K562 (cell line): ENCODE data around the gene RTBDN. TPM values are rescaled to one million over a fixed set of nuclear protein-coding genes. Genes with fewer than 3 reads are reported as not detected.

ENCODE experiments used
- ATAC-seq: fragments of 200-7000 bp; cut with Tn5 transposase; 3 replicates; pipeline ENCODE4 v1.9.1; 2020; ENCODE audit warnings: moderate library complexity
- BruUV-seq: library from RNA; stranded (reverse); fragments of 400-500 nt; replicated peaks from 2 replicates; lab custom pipeline; 2021; lab: Mats Ljungman, UMichigan
- CTCF ChIA-PET: fragments of 300-600 bp; formaldehyde crosslinking; extraction: SDS; loops from one replicate; lab custom pipeline; 2021; ENCODE audit warnings: low intra/inter-chr PET ratio; lab: Yijun Ruan, JAX
- POLR2A ChIA-PET: fragments of 300-600, 350-650 bp; sonication (Branson Sonifier 250); formaldehyde crosslinking; extraction: SDS; loops from one replicate; lab custom pipeline; 2021; ENCODE audit warnings: antibody characterized with exemption, inconsistent platforms; lab: Yijun Ruan, JAX
- DNase-seq, 4 experiments: peaks; one replicate each; pipeline versions ENCODE4 v3.0.0 to v3.0.0-alpha.2; 2011 to 2018; ENCODE audit warnings: low spot score in 3 of 4, mixed read lengths in 3 of 4; ENCODE audit errors: extremely low read depth in 1 of 4
- FAIRE-seq: peaks from 2 replicates; lab custom pipeline; 2011; peaks lifted over from hg19 to GRCh38; lab: Jason Lieb, UNC
- H2AFZ ChIP-seq: 2 replicates; pipeline ENCODE4 v1.6.0; 2011; ENCODE audit warnings: low read depth, low read length, control low read depth, inconsistent platforms
- H3K27ac ChIP-seq: fragments of 200-600 bp; 3 replicates; pipeline ENCODE4 v1.8.0; 2011; ENCODE audit warnings: low read depth, mild to moderate bottlenecking, control low read depth, inconsistent platforms, low read length, moderate library complexity, mixed read lengths; ENCODE audit errors: extremely low read depth
- H3K27me3 ChIP-seq, 2 experiments: fragments of 300-600 bp in 1 of 2; 2 replicates in 1 of 2; 3 replicates in 1 of 2; pipeline versions ENCODE4 v1.6.0 to v1.8.0; 2011; ENCODE audit warnings: inconsistent platforms in 2 of 2, low read length in 2 of 2, mild to moderate bottlenecking in 1 of 2, mixed read lengths in 1 of 2, moderate library complexity in 1 of 2; ENCODE audit not compliant: control insufficient read depth in 2 of 2, insufficient read depth in 2 of 2
- H3K36me3 ChIP-seq: fragments of 300-600 bp; 3 replicates; pipeline ENCODE4 v1.8.0; 2011; ENCODE audit warnings: mild to moderate bottlenecking, low read length, inconsistent platforms; ENCODE audit not compliant: control insufficient read depth, insufficient read depth
- H3K4me1 ChIP-seq, 2 experiments: fragments of 200-600 bp in 1 of 2; replicated peaks in 1 of 2; 2 replicates in 1 of 2; 3 replicates in 1 of 2; pipeline versions ENCODE4 v1.5.1 to v1.8.0; 2011; ENCODE audit warnings: inconsistent platforms in 2 of 2, low read length in 2 of 2, mild to moderate bottlenecking in 1 of 2, mixed read lengths in 1 of 2, moderate library complexity in 1 of 2; ENCODE audit not compliant: control insufficient read depth in 2 of 2, insufficient read depth in 2 of 2
- H3K4me2 ChIP-seq: 2 replicates; pipeline ENCODE4 v1.6.1; 2011; ENCODE audit warnings: low read length, control low read depth, inconsistent platforms, mixed read lengths; ENCODE audit not compliant: insufficient read depth
- H3K4me3 ChIP-seq: fragments of 200-600 bp; sonication (generic), shearing (Covaris generic); 2 replicates; pipeline ENCODE4 v1.5.1; 2016; ENCODE audit warnings: control low read depth, inconsistent platforms
- H3K79me2 ChIP-seq: fragments of 200-600 bp; 3 replicates; pipeline ENCODE4 v1.8.0; 2011; ENCODE audit warnings: low read length, inconsistent platforms; ENCODE audit not compliant: control insufficient read depth, insufficient read depth
- H3K9ac ChIP-seq, 2 experiments: 2 replicates each; pipeline versions ENCODE4 v1.6.0 to v1.6.1; 2011; ENCODE audit warnings: low read depth in 2 of 2, low read length in 2 of 2, control low read depth in 1 of 2, inconsistent platforms in 1 of 2, mild to moderate bottlenecking in 1 of 2, mixed read lengths in 1 of 2; ENCODE audit not compliant: insufficient read depth in 1 of 2
- H3K9me1 ChIP-seq: one replicate; pipeline ENCODE4 v1.6.0; 2011; ENCODE audit warnings: inconsistent platforms, mild to moderate bottlenecking, low read length, moderate library complexity; ENCODE audit not compliant: control insufficient read depth, insufficient read depth
- H3K9me3 ChIP-seq: replicated peaks from 2 replicates; pipeline ENCODE4 v1.5.1; 2011; ENCODE audit warnings: low read depth, low read length, inconsistent platforms; ENCODE audit not compliant: control insufficient read depth, insufficient read depth
- H4K20me1 ChIP-seq: replicated peaks from 2 replicates; pipeline ENCODE4 v1.6.1; 2011; ENCODE audit warnings: low read length, inconsistent platforms, mixed read lengths; ENCODE audit not compliant: control insufficient read depth, insufficient read depth
- CHD2 ChIP-seq: IDR thresholded peaks from 2 replicates; pipeline ENCODE4 v1.6.1; 2011; ENCODE audit warnings: low read depth, low read length
- HNRNPL ChIP-seq: fragments of 200-400 bp; formaldehyde crosslinking; IDR thresholded peaks from 2 replicates; pipeline ENCODE4 v1.6.1; 2017; ENCODE audit warnings: low read depth, mild to moderate bottlenecking, low read length
- KLF1 ChIP-seq: fragments of 450-650 bp; IDR thresholded peaks from 2 replicates; pipeline ENCODE4 v1.6.1; 2016; ENCODE audit warnings: missing genetic modification characterization, missing compliant biosample characterization
- MAZ ChIP-seq, 2 experiments: fragments of 450-650 bp in 1 of 2; sonication (generic) in 1 of 2; formaldehyde crosslinking; IDR thresholded peaks in 1 of 2; conservative IDR thresholded peaks in 1 of 2; 2 replicates each; pipeline versions ENCODE4 v1.4.0 to v1.5.0; 2020; ENCODE audit warnings: mild to moderate bottlenecking in 1 of 2, missing genetic modification reagents in 1 of 2
- NFIC ChIP-seq: fragments of 450-650 bp; IDR thresholded peaks from 2 replicates; pipeline ENCODE4 v1.6.1; 2017; ENCODE audit warnings: mild to moderate bottlenecking, inconsistent platforms
- RAD21 ChIP-seq, 2 experiments: fragments of 250-450 bp in 1 of 2; fragments of 450-650 bp in 1 of 2; sonication (Bioruptor Pico) in 1 of 2; formaldehyde crosslinking in 1 of 2; IDR thresholded peaks in 1 of 2; conservative IDR thresholded peaks in 1 of 2; 2 replicates each; pipeline versions ENCODE4 v1.4.0 to v1.8.0; 2020 to 2022; ENCODE audit warnings: mild to moderate bottlenecking in 2 of 2, moderate library complexity in 1 of 2
- RBM25 ChIP-seq: fragments of 200-400 bp; formaldehyde crosslinking; IDR thresholded peaks from 2 replicates; pipeline ENCODE4 v1.6.1; 2018; ENCODE audit warnings: low read length, low read depth, moderate library complexity; ENCODE audit not compliant: severe bottlenecking
- ZNF766 ChIP-seq: fragments of 200-800 bp; sonication (Bioruptor generic); conservative IDR thresholded peaks from 2 replicates; pipeline ENCODE4 v1.6.1; 2016; ENCODE audit warnings: missing genetic modification characterization, missing compliant biosample characterization
- ZNF77 ChIP-seq: fragments of 250-450 bp; sonication (Bioruptor Pico); IDR thresholded peaks from 2 replicates; pipeline ENCODE4 v1.5.0; 2020
- WGBS: fragments of 100-300 bp; shearing (Covaris generic); methylation state at CpG from one replicate; pipeline ENCODE4 v1.1.6; 2016; ENCODE audit warnings: low coverage, mixed read lengths; ENCODE audit not compliant: insufficient coverage; ENCODE audit errors: missing lambda C conversion rate; 5-methylcytosine and 5-hydroxymethylcytosine counted together
- in situ Hi-C: fragments of 300-500 bp; cut with MboI; formaldehyde crosslinking; loops from 4 replicates; pipeline ENCODE4 v1.15.0; 2018; ENCODE audit warnings: inconsistent platforms, mixed read lengths
- intact Hi-C: fragments of 100-400 bp; cut with micrococcal nuclease; formaldehyde crosslinking; loops from 2 replicates; pipeline ENCODE4 v1.14.2; 2022
- polyA plus RNA-seq, 8 experiments: library from polyadenylated mRNA; depleted of rRNA in 4 of 8; stranded (reverse) in 5 of 8; unstranded in 3 of 8; fragments of >200 nt; fragmentation: Nextera tagmentation in 2 of 8; fragmentation: Illumina TruSeq in 1 of 8; extraction: Ambion mirVana in 2 of 8; extraction: Trizol in 1 of 8; gene quantifications; 2 replicates each; pipeline versions ENCODE4 v1.2.1 to v1.2.3, GENCODE V29; 2011 to 2014; ENCODE audit warnings: inconsistent platforms in 1 of 8, missing spikeins in 1 of 8
- total RNA-seq, 7 experiments: library from RNA; depleted of rRNA in 6 of 7; stranded (reverse); fragments of >200 nt in 6 of 7; fragmentation: Illumina TruSeq in 2 of 7; extraction: Trizol in 2 of 7; gene quantifications; 2 replicates each; pipeline versions ENCODE4 v1.2.1 to v1.2.3, GENCODE V29; 2011 to 2021; ENCODE audit warnings: low replicate concordance in 1 of 7
- TF ChIP-seq, protein P1 (sequence below), 3 experiments: IDR thresholded peaks in 2 of 3; conservative IDR thresholded peaks in 1 of 3; 2 replicates each; pipeline ENCODE4 v1.5.1; 2011 to 2012; ENCODE audit warnings: low read length in 3 of 3, mild to moderate bottlenecking in 3 of 3, control low read depth in 2 of 3, improper control_type of control experiment in 1 of 3, inconsistent platforms in 1 of 3, low read depth in 1 of 3, mixed read lengths in 1 of 3, moderate library complexity in 1 of 3; ENCODE audit not compliant: insufficient read depth in 2 of 3

RTBDN gene
- total and polyA plus RNA-seq, 9 of the 15 experiments (the other 6 are each of a cell fraction or from before 2014, with no cell fraction given) = 0.20 to 2.3 (median 0.72) TPM; not detected in 1

DNA sequence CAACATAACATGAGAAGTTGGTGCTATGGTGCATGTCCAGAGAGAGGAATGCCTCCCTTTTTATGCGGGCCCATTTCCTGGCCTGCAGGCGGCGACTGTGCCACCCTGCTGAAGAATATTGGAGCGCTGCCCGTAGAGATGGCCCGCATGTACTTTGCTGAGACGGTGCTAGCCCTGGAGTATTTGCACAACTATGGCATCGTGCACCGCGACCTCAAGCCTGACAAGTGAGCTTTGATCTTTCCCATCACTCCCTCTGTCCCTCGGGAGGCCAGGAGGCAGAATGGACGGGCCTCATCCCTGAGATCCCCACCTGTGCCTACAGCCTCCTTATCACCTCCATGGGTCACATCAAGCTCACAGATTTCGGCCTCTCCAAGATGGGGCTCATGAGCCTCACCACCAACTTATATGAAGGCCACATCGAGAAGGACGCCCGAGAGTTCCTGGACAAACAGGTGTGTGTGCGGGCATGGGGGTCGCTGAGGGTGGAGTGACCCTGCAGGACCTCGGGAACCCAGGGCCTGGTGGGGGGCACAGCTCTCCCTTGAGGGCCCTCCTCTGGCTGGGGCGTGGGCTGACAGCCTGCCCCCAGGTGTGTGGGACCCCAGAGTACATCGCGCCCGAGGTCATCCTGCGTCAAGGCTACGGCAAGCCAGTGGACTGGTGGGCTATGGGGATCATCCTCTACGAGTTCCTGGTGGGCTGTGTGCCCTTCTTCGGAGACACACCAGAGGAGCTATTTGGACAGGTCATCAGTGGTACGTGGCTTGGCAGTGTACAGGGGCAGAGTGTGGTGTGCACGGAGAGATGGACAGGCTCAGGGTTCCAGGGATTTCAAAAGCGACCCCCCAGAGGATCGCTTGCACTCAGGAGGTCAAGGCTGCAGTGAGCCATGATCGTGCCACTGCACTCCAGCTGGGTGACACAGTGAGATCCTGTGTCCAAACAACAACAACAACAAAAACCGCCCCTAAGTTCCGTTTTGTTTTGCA is 30.6 kb upstream of the RTBDN start:
- no peak overlapping the region for H3K9ac ChIP-seq
- 60% methylated on average over 34 of the region's 34 CpGs for WGBS
- no peaks in the 10 kb centered on the region for H3K27me3 ChIP-seq
- peaks cover 8 to 35% of the 10 kb centered on the region in 2 experiments; a peak in 4 of 5 replicates for H3K4me1 ChIP-seq
- H3K9me3 ChIP-seq = no peaks in the 10 kb centered on the region
- in situ Hi-C loops = no loop called here
- H3K79me2 ChIP-seq = no peaks in the 10 kb centered on the region
- ChIA-PET CTCF (interaction anchor here (0.6 kb wide), 2 partner anchors 100 to 229 kb away, joined by 3 read pairs; no protein-coding TSS in a partner anchor), POLR2A (interaction anchor here (0.7 to 1.5 kb wide), 3 partner anchors 12 to 179 kb away, joined by 3 to 4 read pairs (median 4); no protein-coding TSS in a partner anchor)
- intact Hi-C loops = no loop called here
- TF ChIP-seq NFIC (peak; percentile 51), ZNF77 (no peak), ZNF766 (CRISPR knock-in tag) (no peak), RBM25 (peak; percentile 22), CHD2 (no peak), MAZ (CRISPR knock-in tag; conservative IDR thresholded peaks at IDR 0.05 in 1 of 2, IDR thresholded peaks at IDR 0.05 in 1 of 2) (no peak), HNRNPL (no peak), RAD21 (CRISPR knock-in tag; conservative IDR thresholded peaks at IDR 0.05 in 1 of 2, IDR thresholded peaks at IDR 0.05 in 1 of 2) (peak in 1 of 2 experiments; percentile 33; a peak in 2 of 4 replicates), KLF1 (tag) (0 out of 2 replicates have a peak, but pooled peaks have one; percentile 24)
- TF ChIP-seq, protein P1, sequence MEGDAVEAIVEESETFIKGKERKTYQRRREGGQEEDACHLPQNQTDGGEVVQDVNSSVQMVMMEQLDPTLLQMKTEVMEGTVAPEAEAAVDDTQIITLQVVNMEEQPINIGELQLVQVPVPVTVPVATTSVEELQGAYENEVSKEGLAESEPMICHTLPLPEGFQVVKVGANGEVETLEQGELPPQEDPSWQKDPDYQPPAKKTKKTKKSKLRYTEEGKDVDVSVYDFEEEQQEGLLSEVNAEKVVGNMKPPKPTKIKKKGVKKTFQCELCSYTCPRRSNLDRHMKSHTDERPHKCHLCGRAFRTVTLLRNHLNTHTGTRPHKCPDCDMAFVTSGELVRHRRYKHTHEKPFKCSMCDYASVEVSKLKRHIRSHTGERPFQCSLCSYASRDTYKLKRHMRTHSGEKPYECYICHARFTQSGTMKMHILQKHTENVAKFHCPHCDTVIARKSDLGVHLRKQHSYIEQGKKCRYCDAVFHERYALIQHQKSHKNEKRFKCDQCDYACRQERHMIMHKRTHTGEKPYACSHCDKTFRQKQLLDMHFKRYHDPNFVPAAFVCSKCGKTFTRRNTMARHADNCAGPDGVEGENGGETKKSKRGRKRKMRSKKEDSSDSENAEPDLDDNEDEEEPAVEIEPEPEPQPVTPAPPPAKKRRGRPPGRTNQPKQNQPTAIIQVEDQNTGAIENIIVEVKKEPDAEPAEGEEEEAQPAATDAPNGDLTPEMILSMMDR (IDR thresholded peaks at IDR 0.05 in 2 of 3, conservative IDR thresholded peaks at IDR 0.05 in 1 of 3; ENCODE audit: insufficient read depth in 2 of 3, low read depth in 1 of 3, low read length in 3 of 3) = peak; percentile 36 to 52 (median 49); a peak in 5 of 6 replicates
- no peaks in the 10 kb centered on the region; the same call in 1 of the 2 replicates for H4K20me1 ChIP-seq
- H3K36me3 ChIP-seq = no peaks in the 10 kb centered on the region
- no peak for FAIRE-seq
- H3K4me2 ChIP-seq = no peak overlapping the region
- no peak overlapping the region for H3K4me3 ChIP-seq
- no peaks in the 10 kb centered on the region for H3K9me1 ChIP-seq
- ATAC-seq = no peak
- BruUV-seq = no TSS peak
- DNase-seq = no peak
- no peak overlapping the region for H2AFZ ChIP-seq
- H3K27ac ChIP-seq = no peak overlapping the region
